Measurements from ENCODE around the gene ATP5MC2. TPM values are rescaled to one million over a fixed set of nuclear protein-coding genes. Genes with fewer than 3 reads are reported as not detected.

ATP5MC2 gene
- total and polyA plus RNA-seq, 10 of the 15 experiments (the other 5 are each of a cell fraction or from before 2014, with no cell fraction given), result 379 to 1,090 (median 525) TPM

- TF ChIP-seq ASH2L (IDR thresholded peaks at IDR 0.05; ENCODE audit: borderline replicate concordance, low read depth) (no peak), RELB (IDR thresholded peaks at IDR 0.05; ENCODE audit: low read depth) (no peak), NBN (IDR thresholded peaks at IDR 0.05) (no peak)
Observed at GRCh38 chr12:53674977-53675700, 744 bp downstream of the ATP5MC2 start (continued).

GRCh38 chr12:53670971-53671370 is 4.9 kb downstream of the ATP5MC2 start:
- Histone ChIP-seq H3K79me2 (ENCODE audit: control insufficient read depth, insufficient read depth, low read length) (peaks cover 28% of the 10 kb centered on the region), H4K20me1 (ENCODE audit: control insufficient read depth, insufficient read depth) (no peaks in the 10 kb centered on the region), H2AFZ (ENCODE audit: control insufficient read depth, low read depth, low read length) (no peak overlapping the region), H3K36me3 (ENCODE audit: control insufficient read depth in 2 of 2, insufficient read depth in 2 of 2, low read length in 1 of 2) (peaks cover 6 to 30% of the 10 kb centered on the region in 2 experiments), H3K27ac (ENCODE audit: control insufficient read depth, insufficient read depth) (no peak overlapping the region), H3K9me3 (replicated peaks; ENCODE audit: control insufficient read depth, insufficient read depth, low read length) (no peaks in the 10 kb centered on the region), H3K27me3 (replicated peaks in 1 of 2; ENCODE audit: control insufficient read depth in 2 of 2, insufficient read depth in 2 of 2, low read length in 1 of 2) (no peaks in the 10 kb centered on the region), H3K4me1 (ENCODE audit: control insufficient read depth, insufficient read depth, low read length) (no peaks in the 10 kb centered on the region), H3K9ac (ENCODE audit: control insufficient read depth, insufficient read depth, low read length) (no peak overlapping the region), H3K4me3 (no peak overlapping the region), H3K4me2 (ENCODE audit: control insufficient read depth, insufficient read depth) (no peak overlapping the region)
- in situ Hi-C loops (cut with MboI), result no loop called here
- ChIA-PET CTCF (interaction anchor here (0.8 to 10.5 kb wide), 3 partner anchors 12 to 128 kb away, joined by 3 to 81 read pairs (median 34); no protein-coding TSS in a partner anchor), SMC1A (ENCODE audit: uncharacterized antibody, unreplicated experiment) (interaction anchor here (4.4 kb wide), 1 partner anchor 127 kb away, joined by 19 read pairs; no protein-coding TSS in a partner anchor), POLR2A (interaction anchor here (1.4 kb wide), 1 partner anchor 12 kb away, joined by 3 read pairs; no protein-coding TSS in a partner anchor), RAD21 (ENCODE audit: unreplicated experiment) (no interaction called here)
- intact Hi-C loops (cut with micrococcal nuclease; ENCODE audit: unreplicated experiment), result no loop called here
- DNase-seq (ENCODE audit: low read depth, low spot score), result no peak
- FAIRE-seq, result no peak
- ATAC-seq, result no peak
- BruUV-seq (replicated peaks), result no TSS peak
- no peak for TF ChIP-seq JUND (IDR thresholded peaks at IDR 0.05; ENCODE audit: low read depth, low read length)
- no peak for TF ChIP-seq RBBP5 (conservative IDR thresholded peaks at IDR 0.05)
- no peak for TF ChIP-seq STAT3 (IDR thresholded peaks at IDR 0.05; ENCODE audit: low read depth, low read length)
- no peak for TF ChIP-seq MTA3 (IDR thresholded peaks at IDR 0.05; ENCODE audit: borderline replicate concordance, low read length)
- TF ChIP-seq ZBTB4 (CRISPR knock-in tag; IDR thresholded peaks at IDR 0.05), result no peak
- no peak for TF ChIP-seq ZBTB11 (CRISPR knock-in tag; IDR thresholded peaks at IDR 0.05)
- no peak for TF ChIP-seq RFX5 (IDR thresholded peaks at IDR 0.05; ENCODE audit: low read depth, low read length)
- no peak for TF ChIP-seq BMI1 (IDR thresholded peaks at IDR 0.05; ENCODE audit: borderline replicate concordance)
- no peak for TF ChIP-seq POLR2AphosphoS5 (IDR thresholded peaks at IDR 0.05; ENCODE audit: low read length)
- TF ChIP-seq RCOR1 (conservative IDR thresholded peaks at IDR 0.05; ENCODE audit: low read depth, low read length), result no peak
